C4-2B (cell line): ENCODE data around the gene XPNPEP2.

Source experiments
- CTCF ChIP-seq: fragments of 450-650 bp; conservative IDR thresholded peaks from 2 replicates; pipeline ENCODE4 v1.5.1; 2017; ENCODE audit warnings: mild to moderate bottlenecking
- ZFX ChIP-seq: fragments of 450-650 bp; IDR thresholded peaks from 2 replicates; pipeline ENCODE4 v1.6.1; 2017

- TF ChIP-seq CTCF (no peak), ZFX (no peak)
Measured at GRCh38 chrX:129719931-129720530, 18.7 kb upstream of the XPNPEP2 start.
